Activated naive CD4-positive, alpha-beta T cell treated with Interleukin-2 at 50 U/mL for 16 hours (primary cell): ENCODE data around the gene SLCO3A1.

ENCODE experiments used
- DNase-seq: peaks from one replicate; pipeline ENCODE4 v3.0.0-alpha.2; 2020

Gene SLCO3A1

GRCh38 chr15:91862891-91863504, 9.5 kb downstream of the SLCO3A1 start:
- no peak for DNase-seq

DNA sequence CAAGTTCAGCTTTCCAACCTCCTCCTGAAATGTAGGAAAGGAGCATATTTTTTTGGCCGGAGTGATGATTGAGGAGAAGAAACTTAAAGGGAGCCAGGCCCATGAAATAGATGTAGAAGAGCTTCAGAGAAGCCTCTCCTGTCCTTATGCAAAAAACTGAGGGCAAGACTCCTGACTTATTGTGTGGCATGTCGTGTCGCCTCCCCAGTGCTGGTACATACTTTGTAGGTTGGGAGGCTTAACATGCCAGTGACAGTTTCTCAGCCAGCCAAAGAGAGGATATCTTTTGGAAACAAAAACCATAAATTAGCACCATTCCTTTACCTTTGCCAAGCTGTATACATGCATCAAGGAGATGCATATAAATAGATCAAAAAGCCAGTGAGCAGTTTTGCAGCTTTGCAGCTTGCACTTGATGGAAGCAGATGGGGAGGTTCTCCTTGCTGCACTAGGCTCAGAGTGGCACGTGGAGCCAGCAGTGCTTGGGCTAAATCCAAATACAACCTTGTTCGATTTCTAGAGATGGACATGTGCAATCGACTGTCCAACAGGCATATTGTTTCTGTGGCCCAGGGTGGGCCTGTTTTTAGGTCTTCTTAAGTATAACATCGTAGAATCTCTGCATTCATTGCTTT, 10.2 kb downstream of the SLCO3A1 start:
- DNase-seq: no peak

GRCh38 chr15:91864664-91865063, 11.2 kb downstream of the SLCO3A1 start:
- DNase-seq: no peak

DNA sequence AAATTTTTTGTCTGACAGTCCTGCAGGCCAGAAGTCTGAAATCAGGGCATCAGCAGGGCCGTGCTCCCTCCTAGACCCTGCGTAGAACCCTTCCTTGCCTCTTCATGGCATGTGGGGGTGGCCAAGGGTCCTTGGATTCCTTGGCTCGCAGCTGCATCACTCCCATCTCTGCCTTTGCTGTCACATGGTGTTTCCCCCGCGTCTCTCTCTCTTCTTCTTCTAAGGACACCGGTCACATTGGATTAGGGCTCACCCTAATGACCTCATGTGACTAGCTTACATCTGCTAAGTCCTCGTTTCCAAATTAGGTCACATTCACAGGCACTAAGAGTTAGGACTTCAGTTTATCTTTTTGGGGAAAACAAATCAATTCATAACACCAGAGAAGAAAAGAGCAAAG, 12.0 kb downstream of the SLCO3A1 start:
- no peak for DNase-seq

DNA sequence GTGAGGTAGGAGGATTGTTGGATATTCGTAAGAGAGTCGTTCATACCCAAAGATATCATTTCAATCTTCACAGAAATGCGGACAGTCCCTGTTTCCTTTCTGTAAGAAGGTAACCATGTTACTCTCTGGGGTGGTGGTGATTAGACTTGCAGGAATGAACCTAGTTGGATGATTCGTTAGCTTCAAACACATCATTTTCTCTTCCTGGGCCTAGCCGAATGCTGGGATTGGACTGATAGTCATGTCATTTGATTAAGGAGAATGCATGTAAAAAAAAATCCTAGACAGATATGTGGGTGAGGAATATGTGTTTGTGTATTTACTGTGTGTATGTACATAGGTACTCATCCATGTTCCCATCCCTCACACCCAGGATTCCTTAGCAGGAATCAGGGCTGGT, 12.4 kb downstream of the SLCO3A1 start:
- DNase-seq: no peak

GRCh38 chr15:91866371-91866905, 12.9 kb downstream of the SLCO3A1 start:
- DNase-seq: no peak

DNA sequence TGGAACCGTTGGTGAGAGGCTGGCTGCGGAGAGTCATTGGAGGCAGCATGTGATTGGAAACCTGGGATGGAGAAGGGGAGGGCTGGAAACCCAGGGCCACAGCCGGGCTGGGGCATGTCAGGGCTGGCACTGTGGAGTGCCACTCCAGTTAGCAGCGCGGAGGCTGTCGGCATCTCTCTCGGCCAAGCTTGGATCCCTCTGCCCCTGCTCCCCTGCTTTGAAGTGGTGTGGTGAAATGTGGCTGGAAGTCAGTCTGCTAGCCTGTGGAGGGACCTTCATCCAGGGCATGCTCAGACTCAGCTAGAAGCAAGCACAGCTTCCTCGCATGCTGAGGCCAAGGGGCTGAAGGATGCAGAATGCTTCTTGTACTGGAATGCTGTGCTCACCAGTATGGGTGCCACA, 13.5 kb downstream of the SLCO3A1 start:
- no peak for DNase-seq

DNA sequence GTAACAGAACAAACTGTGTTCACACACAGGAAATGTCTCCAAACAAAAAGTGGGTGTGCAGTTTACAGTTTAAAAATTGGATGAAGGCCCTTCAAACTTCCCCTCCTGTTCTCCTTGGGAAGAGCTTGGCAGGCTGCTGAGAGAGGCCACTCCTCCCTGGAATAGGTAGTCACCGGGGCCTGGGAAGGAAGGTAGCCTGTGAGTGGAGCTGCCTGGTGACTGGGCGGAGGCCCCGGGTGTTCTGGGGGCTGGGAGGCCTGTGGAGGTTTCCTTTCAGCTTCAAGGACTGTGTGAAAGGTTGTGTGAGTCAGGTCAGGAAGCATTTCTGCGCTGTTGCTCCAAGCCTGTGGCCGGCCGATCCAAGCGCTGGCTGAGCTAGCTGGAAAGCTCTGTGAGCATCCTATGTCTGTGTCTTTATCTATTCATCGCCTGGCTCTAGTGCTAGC, 14.1 kb downstream of the SLCO3A1 start:
- no peak for DNase-seq

DNA sequence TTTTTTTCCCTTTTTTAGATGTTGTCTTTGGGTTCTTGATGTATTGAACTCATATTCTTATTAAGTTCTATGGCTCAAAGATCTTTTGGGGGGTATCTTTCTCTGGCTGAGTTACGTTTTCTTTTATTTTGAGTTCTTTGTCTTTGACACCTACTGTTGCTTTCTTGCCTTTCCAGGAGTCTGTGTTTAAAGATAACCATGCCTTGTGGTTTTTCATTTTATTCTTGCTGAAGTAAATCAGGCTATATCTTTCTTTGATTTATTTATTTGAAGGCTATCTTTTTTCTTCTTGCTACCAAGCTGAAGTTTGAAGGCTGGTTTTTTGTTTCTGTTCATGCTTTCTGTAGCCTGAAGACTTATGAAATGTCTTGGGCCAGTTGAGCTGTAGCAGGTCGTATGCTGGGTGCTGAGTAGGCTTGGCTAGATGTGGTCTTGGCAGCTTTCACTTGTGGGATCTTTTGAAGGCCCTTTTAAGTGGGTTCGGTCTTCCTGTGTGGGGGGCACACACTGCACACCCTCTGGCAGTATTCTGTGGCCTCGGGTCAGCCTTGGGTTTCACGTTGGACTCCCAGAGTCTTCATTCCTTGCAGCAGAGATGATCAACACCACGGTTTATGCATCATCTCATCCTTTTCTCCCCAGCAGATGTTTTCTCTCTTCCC, 17.5 kb downstream of the SLCO3A1 start:
- no peak for DNase-seq

DNA sequence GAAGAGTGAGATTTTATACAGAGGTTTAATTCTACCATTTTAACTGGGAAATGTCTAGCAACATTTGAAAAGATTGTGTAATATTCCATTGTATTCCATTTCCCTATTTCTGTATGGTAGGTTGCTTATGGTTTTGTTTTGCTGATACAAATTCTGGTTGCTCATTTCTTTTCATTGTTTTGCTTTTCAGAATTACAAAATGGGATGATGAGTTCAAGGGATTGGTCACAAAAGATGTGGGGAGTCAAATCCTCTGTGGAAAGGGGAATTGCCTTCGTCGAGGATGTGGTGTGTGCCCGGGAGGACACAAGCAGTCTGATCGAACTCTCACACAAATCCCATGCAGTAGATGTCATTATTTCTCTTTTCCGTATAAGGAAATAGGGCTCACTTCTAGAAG, 18.3 kb downstream of the SLCO3A1 start:
- no peak for DNase-seq

- DNase-seq: no peak
Measured at GRCh38 chr15:91872356-91873137, 19.0 kb downstream of the SLCO3A1 start.

DNA sequence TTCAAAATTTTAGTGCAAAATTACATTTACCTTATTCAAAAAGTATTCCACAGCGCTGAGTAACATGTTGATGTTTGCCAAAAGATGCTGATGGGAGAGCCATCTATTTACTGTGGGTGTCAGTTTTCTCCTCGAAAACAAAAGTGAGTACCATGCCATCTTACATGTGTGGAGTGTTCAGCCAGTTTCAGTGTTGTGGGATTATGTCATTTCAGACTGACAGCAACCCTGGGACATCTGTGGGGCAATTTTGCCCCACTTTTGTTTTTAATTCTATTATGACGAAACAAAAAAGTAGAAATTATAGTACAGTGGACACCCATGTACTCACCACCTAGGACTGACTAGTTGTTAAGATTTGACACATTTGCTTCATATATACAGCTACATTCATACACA, 19.6 kb downstream of the SLCO3A1 start:
- no peak for DNase-seq

GRCh38 chr15:91874171-91874570, 20.7 kb downstream of the SLCO3A1 start:
- no peak for DNase-seq

DNA sequence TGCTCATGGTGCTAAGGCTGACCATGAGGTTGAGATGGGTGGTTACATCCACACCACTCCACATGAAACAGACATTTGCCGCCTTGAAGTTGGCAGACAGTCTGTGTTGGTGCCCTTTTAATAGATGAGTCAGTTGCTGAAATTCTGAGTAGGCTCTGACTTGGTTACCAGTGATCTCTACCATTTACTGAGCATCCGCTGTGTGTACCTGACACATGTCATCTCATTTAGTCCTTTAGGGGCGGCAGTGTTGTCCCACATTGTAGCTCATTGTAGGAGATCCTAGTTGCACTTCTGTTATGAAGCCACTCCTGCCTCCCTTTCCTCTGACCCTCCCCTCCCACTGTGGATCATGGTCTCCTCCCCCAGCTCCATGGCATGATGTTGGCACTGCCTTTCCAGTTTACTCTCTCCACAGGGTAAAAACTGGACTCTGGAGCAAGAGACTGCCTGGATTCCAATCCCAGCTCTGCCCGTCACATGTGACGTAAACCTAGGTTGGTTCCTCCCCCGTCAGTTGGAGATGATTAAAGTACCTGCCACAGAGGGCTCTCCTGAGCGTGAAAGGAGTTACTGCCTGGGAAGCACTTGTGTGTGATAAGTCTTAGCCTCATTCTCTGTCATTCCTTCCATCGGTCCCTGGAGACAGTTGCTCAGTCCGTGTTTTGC, 21.6 kb downstream of the SLCO3A1 start:
- no peak for DNase-seq

GRCh38 chr15:91876187-91876586, 22.7 kb downstream of the SLCO3A1 start:
- DNase-seq: no peak

GRCh38 chr15:91878319-91878870, 24.9 kb downstream of the SLCO3A1 start:
- no peak for DNase-seq

- DNase-seq: no peak
Measured at GRCh38 chr15:91879158-91879557, 25.6 kb downstream of the SLCO3A1 start.

GRCh38 chr15:91880373-91880772, 26.9 kb downstream of the SLCO3A1 start:
- DNase-seq: no peak

DNA sequence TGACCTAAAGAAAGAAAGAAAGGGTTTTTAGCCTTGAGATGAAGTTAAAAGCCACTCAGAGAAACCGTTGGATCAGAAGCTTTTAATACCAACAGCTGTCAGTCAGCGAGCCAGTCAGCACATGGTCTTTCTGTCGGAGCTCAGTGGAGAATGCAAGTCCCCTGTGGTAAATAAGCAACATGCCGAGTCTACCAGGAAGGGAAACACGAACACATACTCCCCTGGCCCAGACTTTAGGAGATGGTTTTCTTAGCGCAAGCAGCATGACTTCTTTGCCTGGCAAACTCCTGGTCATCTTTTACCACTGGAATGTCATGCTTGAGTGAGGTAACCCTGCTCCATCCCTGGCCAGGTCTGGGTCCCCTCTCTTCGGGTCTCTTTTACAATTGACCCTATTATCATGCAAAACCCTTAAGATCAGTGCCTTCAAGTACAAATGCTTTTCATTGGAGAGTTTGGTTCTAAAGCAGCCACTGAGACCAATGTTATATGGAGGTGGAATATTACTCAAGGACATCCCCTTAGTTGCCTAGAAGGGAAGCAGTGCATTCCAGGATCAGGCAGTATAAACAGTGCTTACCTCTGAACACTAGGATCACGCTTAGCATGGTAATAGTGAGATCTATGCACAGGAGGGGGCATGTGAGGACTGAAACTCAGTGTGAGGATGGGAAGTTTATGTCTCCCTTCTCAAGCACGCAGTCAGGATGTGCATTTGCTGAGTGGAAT, 28.2 kb downstream of the SLCO3A1 start:
- DNase-seq: no peak

GRCh38 chr15:91882858-91883586, 29.5 kb downstream of the SLCO3A1 start:
- DNase-seq: no peak

DNA sequence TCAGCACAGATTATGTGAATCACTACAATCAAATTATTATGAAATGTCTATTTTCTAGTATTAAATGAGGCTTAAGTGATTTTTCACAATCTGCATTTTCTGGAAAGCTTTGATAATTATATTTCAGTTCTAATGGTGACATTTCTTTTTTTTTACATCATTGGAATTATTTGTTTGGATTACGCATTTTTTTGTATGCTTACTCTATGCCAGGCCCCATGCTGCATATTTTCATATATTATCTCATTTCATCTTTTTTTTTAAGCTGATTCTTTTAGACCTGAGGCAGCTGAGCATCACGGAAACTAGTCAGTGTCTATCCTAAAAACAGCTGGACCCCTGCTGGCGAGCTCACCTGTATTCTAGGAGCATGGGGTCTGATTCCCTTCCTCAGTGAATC, 31.1 kb downstream of the SLCO3A1 start:
- no peak for DNase-seq
